Psoas muscle (tissue), 8 donors: ENCODE data around the gene LMF2. TPM values are rescaled to one million over a fixed set of nuclear protein-coding genes. Genes with fewer than 3 reads are reported as not detected.
A peak's percentile ranks its signal among the peaks of the same experiment; 100 is the strongest.

ENCODE experiments used
- ATAC-seq, 4 donors: fragments of 200-7000 bp; cut with Tn5 transposase; one replicate each; pipeline ENCODE4 v1.9.1; 2020; ENCODE audit warnings: moderate library complexity in 3 of 4, mild to moderate bottlenecking in 2 of 4
- DNase-seq, 2 donors: peaks; one replicate each; pipeline ENCODE4 v3.0.0-alpha.2; 2020
- H3K27ac ChIP-seq: fragments of 200-600 bp; one replicate; pipeline ENCODE4 v1.8.0; 2022
- H3K27me3 ChIP-seq, 3 donors: fragments of 200-600 bp in 1 of 3; one replicate each; pipeline versions ENCODE4 v1.6.1 to v1.8.0; 2013 to 2022; ENCODE audit warnings: low read length in 2 of 3, mild to moderate bottlenecking in 2 of 3, moderate library complexity in 1 of 3; ENCODE audit not compliant: insufficient read depth in 3 of 3
- H3K36me3 ChIP-seq, 2 donors: fragments of 200-600 bp in 1 of 2; one replicate each; pipeline versions ENCODE4 v1.6.1 to v1.8.0; 2013 to 2022; ENCODE audit warnings: low read depth in 1 of 2, mild to moderate bottlenecking in 1 of 2, moderate library complexity in 1 of 2; ENCODE audit not compliant: insufficient read depth in 1 of 2
- H3K4me1 ChIP-seq: fragments of 200-600 bp; one replicate; pipeline ENCODE4 v1.8.0; 2022
- H3K4me3 ChIP-seq: fragments of 200-600 bp; one replicate; pipeline ENCODE4 v1.8.0; 2022; ENCODE audit warnings: mild to moderate bottlenecking
- H3K9me3 ChIP-seq: fragments of 200-600 bp; one replicate; pipeline ENCODE4 v1.8.0; 2022
- CTCF ChIP-seq: fragments of 200-600 bp; IDR thresholded peaks from one replicate; pipeline ENCODE4 v1.8.0; 2022; ENCODE audit warnings: antibody characterized with exemption
- WGBS, 3 donors: extraction: QIAGEN DNeasy Blood & Tissue Kit; methylation state at CpG; one replicate each; pipeline versions ENCODE4 v1.1.6 to v1.1.7; 2013; 5-methylcytosine and 5-hydroxymethylcytosine counted together
- intact Hi-C, 2 donors: fragments of 100-400 bp; cut with DNase I; formaldehyde crosslinking; loops; one replicate each; pipeline versions ENCODE4 v1.11.0 to v1.14.2; 2022
- polyA plus RNA-seq, 3 donors: library from polyadenylated mRNA; stranded (reverse); fragments of 200-250 nt; gene quantifications; one replicate each; pipeline ENCODE4 v1.2.3, GENCODE V29; 2013
- total RNA-seq, 4 donors: library from RNA; stranded (reverse); fragmentation: NEBNext Ultra II Directional in 2 of 4; extraction: Animal tissue kit (Norgen Biotek cat#: 25700) in 2 of 4; gene quantifications; one replicate each; pipeline versions ENCODE4 v1.2.1 to v1.2.4, GENCODE V29; 2021 to 2023
- donor health status: healthy with polysubstance abuse.
- donor health status: DM: no; HTN: no; CAD: no; lungs with moderate emphysema.
- donor health status: Bipolar disorder and iron deficiency.
- donor health status: healthy.
- donor health status: DM: yes; HTN: yes; CAD: no.
- donor health status: DM: no; HTN: no; CAD: no.
- donor health status: DM: no; HTN: no; CAD: no.
- donor health status: DM: yes; HTN: yes; CAD: no.

The LMF2 gene
- total and polyA plus RNA-seq, 7 donors = 14.9 to 24.1 (median 17.2) TPM

- peak in 1 of 2 donors; percentile 36 for DNase-seq
These were observed 39.1 kb upstream of the LMF2 start for GRCh38 chr22:50546326-50547262.

GRCh38 chr22:50545522-50546325 lies 38.2 kb upstream of the LMF2 start, which contains the start of gene KLHDC7B:
KLHDC7B (plus strand) TSS chr22:50545899; CDS start chr22:50546244, 345 bp downstream.
- intact Hi-C loops = no loop called here
- Histone ChIP-seq H3K27me3 (peaks cover 0 to 59% (median 32%) of the 10 kb centered on the region in 3 donors), H3K4me3 (no peak within 1 kb of the TSS)

More at GRCh38 chr22:50546326-50547262, 39.1 kb upstream of the LMF2 start:
- Histone ChIP-seq H3K27ac (no peak overlapping the region), H3K4me1 (no peaks in the 10 kb centered on the region), H3K9me3 (no peaks in the 10 kb centered on the region), H3K4me3 (no peak overlapping the region), H3K27me3 (peaks cover 0 to 58% (median 32%) of the 10 kb centered on the region in 3 donors), H3K36me3 (no peaks in the 10 kb centered on the region)
- TF ChIP-seq CTCF = no peak
- WGBS, 3 donors = 41 to 70% (median 52%) methylated on average over 45 to 78 of the region's 78 CpGs
- no peak for ATAC-seq
- intact Hi-C loops = no loop called here

GRCh38 chr22:50544746-50545253 lies 37.3 kb upstream of the LMF2 start:
- H3K27ac ChIP-seq = no peak overlapping the region
- ATAC-seq (peak in 1 of 4 donors; percentile 4), DNase-seq (peak in 1 of 2 donors; percentile 52)
- no peak overlapping the region for H3K4me3 ChIP-seq
- no peaks in the 10 kb centered on the region for H3K9me3 ChIP-seq
- 71 to 79% (median 77%) methylated on average over 5 of the region's 5 CpGs for WGBS, 3 donors
- no peaks in the 10 kb centered on the region for H3K36me3 ChIP-seq
- TF ChIP-seq CTCF = no peak
- intact Hi-C loops = no loop called here
- H3K27me3 ChIP-seq = peaks cover 0 to 58% (median 31%) of the 10 kb centered on the region in 3 donors
- H3K4me1 ChIP-seq = no peaks in the 10 kb centered on the region

More at GRCh38 chr22:50545522-50546325, 38.2 kb upstream of the LMF2 start, which contains the start of gene KLHDC7B:
- ATAC-seq (no peak), DNase-seq (peak in 1 of 2 donors; percentile 46)
- WGBS, 3 donors = 62 to 77% (median 67%) methylated on average over 8 to 10 of the region's 10 CpGs
- Histone ChIP-seq H3K4me1 (no peaks in the 10 kb centered on the region), H3K9me3 (no peaks in the 10 kb centered on the region), H3K36me3 (no peaks in the 10 kb centered on the region), H3K27ac (no peak within 1 kb of the TSS)
- no peak for TF ChIP-seq CTCF

GRCh38 chr22:50544078-50544745 lies 36.7 kb upstream of the LMF2 start:
- DNase-seq (peak; percentile 76 to 85), ATAC-seq (peak; percentile 48 to 75 (median 62))
- intact Hi-C loops = no loop called here
- WGBS, 3 donors = 4 to 6% (median 4%) methylated on average over 51 to 52 of the region's 52 CpGs
- Histone ChIP-seq H3K4me1 (peaks cover 2% of the 10 kb centered on the region), H3K4me3 (peak overlapping the region; percentile 52), H3K27ac (no peak overlapping the region), H3K27me3 (peaks cover 0 to 53% (median 27%) of the 10 kb centered on the region in 3 donors), H3K9me3 (no peaks in the 10 kb centered on the region), H3K36me3 (no peaks in the 10 kb centered on the region)
- TF ChIP-seq CTCF = peak; percentile 44
